ENCODE results near the gene MREG.
"Not testable (repeated sequence)": the region's sequence is repeated elsewhere in the genome, so short reads cannot be mapped to it uniquely, and the experiment has no call there.

The MREG gene

GRCh38 chr2:215988556-215989207 is 24.7 kb downstream of the MREG start:
- not testable (repeated sequence) for DNase-seq (ENCODE audit: low read depth in 2 of 2, low spot score in 1 of 2)

- no peak for DNase-seq (ENCODE audit: low read depth in 2 of 2, low spot score in 1 of 2)
Measured at GRCh38 chr2:215985257-215985656, 28.1 kb downstream of the MREG start.

DNA sequence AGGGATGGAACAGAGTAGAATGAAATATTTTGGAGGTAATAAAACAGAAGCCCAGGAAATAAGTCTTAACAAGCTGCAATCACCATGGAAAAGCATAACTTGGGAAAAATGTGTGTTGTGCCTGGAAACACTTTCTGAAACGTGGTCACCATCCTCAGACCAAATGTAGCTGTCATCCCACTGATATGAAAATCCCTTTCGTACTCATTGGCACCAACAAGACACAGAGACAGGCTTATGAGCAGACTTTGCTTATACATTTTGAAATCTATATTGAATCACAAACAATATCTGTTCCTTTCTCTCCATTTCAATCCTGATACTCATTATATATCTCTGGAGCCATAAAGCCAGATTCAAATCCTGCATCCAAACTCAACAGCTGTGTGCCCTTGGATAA is 28.7 kb downstream of the MREG start:
- no peak for DNase-seq (ENCODE audit: low read depth in 2 of 2, low spot score in 1 of 2)

GRCh38 chr2:215983581-215984351 is 29.6 kb downstream of the MREG start:
- DNase-seq (ENCODE audit: low read depth in 2 of 2, low spot score in 1 of 2), result no peak

DNA sequence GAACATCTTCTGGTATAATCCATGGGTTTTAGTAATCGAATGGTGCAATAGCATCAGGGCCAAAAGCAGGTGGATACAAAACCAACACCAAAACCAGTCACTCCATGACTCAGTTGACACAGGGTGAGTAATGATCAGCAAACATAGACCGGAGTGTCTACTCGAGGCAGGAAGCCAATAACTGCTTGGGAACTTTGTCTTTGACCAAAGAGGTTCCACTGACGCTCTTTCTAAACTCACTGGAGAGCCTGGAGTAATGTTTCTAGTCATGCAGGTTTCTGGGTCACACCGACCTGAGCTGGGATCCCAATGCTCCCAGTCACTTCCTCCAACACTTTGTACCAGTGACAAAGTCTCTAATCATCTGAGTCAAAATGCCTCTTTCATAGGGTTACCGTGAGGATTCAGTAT is 30.9 kb downstream of the MREG start:
- no peak for DNase-seq (ENCODE audit: low read depth in 2 of 2, low spot score in 1 of 2)

GRCh38 chr2:215981115-215981514 is 32.2 kb downstream of the MREG start:
- DNase-seq (ENCODE audit: low read depth in 2 of 2, low spot score in 1 of 2), result no peak

GRCh38 chr2:215979620-215980019 is 33.7 kb downstream of the MREG start:
- no peak for DNase-seq (ENCODE audit: low read depth in 2 of 2, low spot score in 1 of 2)

DNA sequence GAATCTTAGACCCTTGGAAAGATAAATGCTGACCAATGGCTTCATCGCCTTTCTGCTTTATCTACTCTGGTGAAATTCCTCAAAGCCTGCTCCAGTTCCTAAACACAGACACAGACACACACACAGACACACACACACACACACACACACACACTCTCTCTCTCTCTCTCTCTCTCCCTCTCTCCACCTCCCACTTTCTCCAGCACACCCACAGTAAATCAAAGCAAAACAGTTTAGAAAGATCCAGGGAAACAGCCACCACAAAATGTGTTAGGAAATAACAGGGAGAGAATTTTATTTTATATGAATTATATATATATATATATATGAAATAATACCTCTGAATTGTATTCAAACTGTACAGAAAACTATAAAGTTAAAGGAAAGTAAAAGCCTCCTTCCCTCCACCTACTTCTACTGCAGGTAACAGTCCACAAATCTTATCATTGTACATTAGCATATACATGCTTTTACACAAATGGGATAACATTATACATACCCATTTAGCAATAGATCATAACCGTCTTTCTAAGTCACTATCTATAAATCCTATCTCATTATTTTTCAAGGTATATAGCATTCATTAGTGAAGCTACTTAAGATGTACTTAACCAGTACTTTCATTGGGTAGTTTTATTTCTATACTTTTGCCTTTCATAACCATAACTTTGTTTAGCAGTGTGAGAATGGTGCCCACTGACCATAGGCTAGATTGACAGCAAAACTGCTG is 38.5 kb downstream of the MREG start:
- DNase-seq (ENCODE audit: low read depth in 2 of 2, low spot score in 1 of 2), result no peak

DNA sequence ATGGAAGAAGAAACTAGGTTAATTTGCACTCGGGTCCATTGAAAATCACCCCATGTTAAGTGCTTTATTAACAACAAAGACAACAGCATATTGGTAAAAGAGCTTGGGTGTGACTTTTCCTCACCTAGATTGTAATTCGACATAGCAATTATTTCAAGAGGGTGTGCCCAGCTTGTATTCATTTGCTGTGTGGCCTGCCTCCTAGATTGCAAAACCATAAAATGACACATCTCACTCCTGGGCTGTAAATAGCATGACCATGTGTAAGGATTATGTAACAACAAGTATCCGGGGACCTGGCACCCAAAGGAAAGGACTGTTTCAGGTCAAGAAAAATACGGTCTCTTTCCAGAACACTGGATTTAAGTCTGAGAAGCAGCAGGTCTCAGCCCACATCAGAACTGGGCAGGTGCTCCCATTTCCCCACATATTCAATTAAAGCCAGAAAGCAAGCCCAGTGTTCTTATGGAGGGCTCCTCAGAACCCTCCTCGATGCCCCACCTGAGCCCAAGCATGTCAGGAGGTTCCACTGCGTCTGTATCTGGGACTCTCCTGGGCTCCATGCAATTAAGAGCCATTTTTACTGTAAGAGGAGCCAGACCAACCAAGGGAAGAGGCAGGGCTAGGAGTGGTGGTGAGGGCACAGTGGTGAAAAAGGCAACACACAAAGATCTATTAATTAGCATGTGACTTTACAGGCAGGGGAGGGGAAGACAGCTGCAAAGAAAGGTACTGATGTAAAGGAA is 39.2 kb downstream of the MREG start:
- no peak for DNase-seq (ENCODE audit: low read depth in 2 of 2, low spot score in 1 of 2)

- DNase-seq (ENCODE audit: low read depth in 2 of 2, low spot score in 1 of 2), result no peak
Measured at GRCh38 chr2:215973145-215973792, 40.1 kb downstream of the MREG start.

GRCh38 chr2:215971671-215972070 is 41.7 kb downstream of the MREG start:
- DNase-seq (ENCODE audit: low read depth in 2 of 2, low spot score in 1 of 2), result no peak

GRCh38 chr2:215970894-215971293 is 42.5 kb downstream of the MREG start:
- not testable (repeated sequence) for DNase-seq (ENCODE audit: low read depth in 2 of 2, low spot score in 1 of 2)

- DNase-seq (ENCODE audit: low read depth in 2 of 2, low spot score in 1 of 2), result no peak
Measured at GRCh38 chr2:215970425-215970824, 42.9 kb downstream of the MREG start.

DNA sequence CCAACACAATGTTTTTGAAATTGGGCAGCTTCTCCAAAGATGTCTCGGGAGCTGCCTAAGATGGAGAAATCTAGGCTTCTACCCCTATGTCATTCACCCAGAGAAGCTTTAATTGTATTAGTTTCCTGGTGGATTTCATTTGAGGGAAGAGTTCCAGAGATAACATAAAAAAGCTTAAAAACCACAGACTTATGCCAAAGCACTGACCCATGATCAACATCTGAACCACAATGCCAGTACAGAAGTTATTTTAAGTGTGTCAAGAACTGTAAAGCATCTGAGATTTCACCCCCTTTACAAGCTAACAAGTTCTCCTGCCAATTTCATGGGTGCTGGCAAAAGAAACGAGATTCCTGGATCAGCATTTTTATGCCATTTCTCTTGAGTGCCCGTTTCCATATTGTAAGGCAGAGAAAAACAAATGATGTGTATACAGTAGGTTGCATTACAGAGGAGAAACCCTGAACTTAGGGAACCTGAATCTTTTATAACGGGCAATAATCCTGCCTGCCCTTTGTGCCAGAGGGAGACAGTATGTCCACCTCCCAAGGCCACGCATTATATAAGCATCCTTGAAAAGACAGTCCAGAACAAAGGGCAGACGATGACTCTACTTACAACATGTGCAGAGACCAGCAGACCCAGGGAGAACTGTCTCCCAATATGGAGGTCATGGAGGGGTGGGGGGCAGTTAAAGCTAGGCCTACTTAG is 44.1 kb downstream of the MREG start:
- DNase-seq (ENCODE audit: low read depth in 2 of 2, low spot score in 1 of 2), result no peak

- no peak for DNase-seq (ENCODE audit: low read depth in 2 of 2, low spot score in 1 of 2)
Measured at GRCh38 chr2:215968499-215968898, 44.9 kb downstream of the MREG start.

DNA sequence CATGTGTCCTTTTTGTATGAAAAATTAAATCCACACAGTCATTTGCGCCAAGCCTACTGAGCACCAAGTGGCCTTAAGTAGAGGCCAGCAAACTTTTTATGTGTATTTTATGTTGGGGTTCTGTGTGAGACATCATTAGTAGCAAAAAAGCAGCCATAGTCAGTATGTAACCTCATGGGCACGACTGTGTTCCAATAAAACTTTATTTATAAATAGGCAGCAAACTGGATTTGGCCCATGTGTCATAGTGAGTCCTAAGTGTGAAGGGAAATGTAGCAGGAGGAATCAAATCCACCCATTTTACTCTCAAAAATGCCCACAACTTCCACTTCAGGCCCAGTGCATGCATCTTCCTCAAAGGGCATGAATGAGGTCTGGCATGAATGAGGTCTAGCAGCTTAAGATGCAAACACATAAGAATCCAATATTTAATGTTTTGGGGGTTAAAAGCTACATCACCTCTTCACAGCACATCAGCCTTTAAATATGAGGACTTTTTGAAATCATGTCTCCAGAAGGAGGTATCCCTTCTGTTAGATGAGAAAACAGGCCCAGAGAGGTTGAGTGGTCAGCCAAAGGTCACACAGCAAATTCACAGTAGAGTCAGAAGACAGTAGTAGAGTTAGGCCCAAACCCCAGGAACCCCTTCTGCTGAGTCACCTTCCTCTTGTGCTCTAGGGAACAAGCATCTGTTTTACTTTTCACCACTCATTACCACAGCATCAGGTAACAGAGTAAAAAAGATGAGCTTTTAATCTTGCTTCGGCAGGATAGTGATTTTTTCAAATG is 45.6 kb downstream of the MREG start:
- DNase-seq (ENCODE audit: low read depth in 2 of 2, low spot score in 1 of 2), result no peak

- DNase-seq (ENCODE audit: low read depth in 2 of 2, low spot score in 1 of 2), result no peak
Measured at GRCh38 chr2:215966951-215967350, 46.4 kb downstream of the MREG start.

GRCh38 chr2:215966274-215966673 is 47.1 kb downstream of the MREG start:
- DNase-seq (ENCODE audit: low read depth in 2 of 2, low spot score in 1 of 2), result no peak

DNA sequence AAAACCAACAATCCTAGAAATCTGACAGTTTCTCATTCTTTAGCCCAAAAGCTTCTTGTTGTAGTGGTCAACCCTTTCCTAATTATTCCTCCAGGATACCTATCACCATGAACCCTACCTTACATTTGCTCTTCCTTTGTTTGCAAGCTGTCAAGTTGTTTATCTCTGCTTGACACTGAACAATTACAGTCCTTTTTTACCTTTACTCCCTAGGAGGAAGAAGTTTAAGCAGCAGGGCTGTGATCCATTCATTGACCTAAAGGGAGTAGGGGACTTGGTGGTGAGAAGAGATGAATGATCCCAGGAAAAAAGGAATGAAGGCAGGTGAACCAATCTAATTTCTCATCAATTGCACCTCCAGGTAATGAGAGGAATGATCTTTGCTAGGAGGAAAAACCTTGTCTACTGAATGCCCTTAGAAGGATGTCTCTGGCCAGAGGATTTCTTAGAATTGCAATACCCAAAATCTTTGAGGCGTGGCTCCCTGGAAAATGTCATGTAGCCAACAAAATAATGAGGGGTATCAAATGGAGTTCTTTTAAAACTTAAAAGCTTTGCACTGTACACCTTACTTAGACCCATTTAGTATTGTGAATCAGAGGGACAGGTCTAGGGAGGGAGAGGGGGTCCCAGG is 47.7 kb downstream of the MREG start:
- DNase-seq (ENCODE audit: low read depth in 2 of 2, low spot score in 1 of 2), result no peak

Measured in stimulated activated CD8-positive, alpha-beta memory T cell treated with anti-CD3 and anti-CD28 coated beads, Interleukin-4, amount 100 ng/mL, for 1 hour (primary cell).